Skeletal muscle tissue (tissue), 4 donors: ENCODE measurements around the gene FAM170A. TPM values are rescaled to one million over a fixed set of nuclear protein-coding genes. Genes with fewer than 3 reads are reported as not detected.

Experiments
- H3K27ac ChIP-seq: one replicate; pipeline ENCODE4 v1.7.0; 2013; ENCODE audit warnings: mild to moderate bottlenecking, low read depth, low read length, inconsistent platforms
- H3K27me3 ChIP-seq, 3 donors: one replicate each; pipeline ENCODE4 v1.7.0; 2013; ENCODE audit warnings: low read length in 3 of 3; ENCODE audit not compliant: control insufficient read depth in 3 of 3, insufficient read depth in 3 of 3
- H3K36me3 ChIP-seq, 3 donors: one replicate each; pipeline ENCODE4 v1.7.0; 2013; ENCODE audit warnings: low read length in 3 of 3; ENCODE audit not compliant: control insufficient read depth in 3 of 3, insufficient read depth in 3 of 3
- H3K4me1 ChIP-seq, 3 donors: one replicate each; pipeline ENCODE4 v1.7.0; 2013; ENCODE audit warnings: low read length in 3 of 3, mild to moderate bottlenecking in 3 of 3; ENCODE audit not compliant: control insufficient read depth in 3 of 3, insufficient read depth in 3 of 3
- H3K4me3 ChIP-seq, 3 donors: one replicate each; pipeline ENCODE4 v1.7.0; 2013; ENCODE audit warnings: low read length in 3 of 3
- H3K9ac ChIP-seq, 3 donors: one replicate each; pipeline ENCODE4 v1.7.0; 2013; ENCODE audit warnings: low read length in 3 of 3, mild to moderate bottlenecking in 3 of 3, moderate library complexity in 2 of 3, low read depth in 1 of 3
- H3K9me3 ChIP-seq, 3 donors: one replicate each; pipeline ENCODE4 v1.7.0; 2013; ENCODE audit warnings: low read length in 3 of 3; ENCODE audit not compliant: control insufficient read depth in 3 of 3
- total RNA-seq: library from RNA; depleted of rRNA; stranded (reverse); fragments of >200 nt; gene quantifications from one replicate; pipeline ENCODE4 v1.2.3, GENCODE V29; 2014
- donor health status: Osteomylitis.

Gene FAM170A
- total RNA-seq = not detected

- Histone ChIP-seq H3K9me3 (no peaks in the 10 kb centered on the region), H3K4me1 (no peaks in the 10 kb centered on the region), H3K36me3 (no peaks in the 10 kb centered on the region), H3K27ac (no peak within 1 kb of the TSS), H3K27me3 (no peaks in the 10 kb centered on the region), H3K4me3 (no peak within 1 kb of the TSS), H3K9ac (no peak within 1 kb of the TSS)
These were observed at the start of gene FAM170A for GRCh38 chr5:119629339-119629738. FAM170A (plus strand) TSS chr5:119629558; CDS start chr5:119629769, 211 bp downstream.

GRCh38 chr5:119582987-119583386 is 46.4 kb upstream of the FAM170A start:
- no peaks in the 10 kb centered on the region for H3K27me3 ChIP-seq
- H3K27ac ChIP-seq = no peak overlapping the region
- H3K4me3 ChIP-seq = no peak overlapping the region
- no peak overlapping the region for H3K9ac ChIP-seq
- H3K9me3 ChIP-seq = no peaks in the 10 kb centered on the region
- no peaks in the 10 kb centered on the region for H3K4me1 ChIP-seq
- no peaks in the 10 kb centered on the region for H3K36me3 ChIP-seq

DNA sequence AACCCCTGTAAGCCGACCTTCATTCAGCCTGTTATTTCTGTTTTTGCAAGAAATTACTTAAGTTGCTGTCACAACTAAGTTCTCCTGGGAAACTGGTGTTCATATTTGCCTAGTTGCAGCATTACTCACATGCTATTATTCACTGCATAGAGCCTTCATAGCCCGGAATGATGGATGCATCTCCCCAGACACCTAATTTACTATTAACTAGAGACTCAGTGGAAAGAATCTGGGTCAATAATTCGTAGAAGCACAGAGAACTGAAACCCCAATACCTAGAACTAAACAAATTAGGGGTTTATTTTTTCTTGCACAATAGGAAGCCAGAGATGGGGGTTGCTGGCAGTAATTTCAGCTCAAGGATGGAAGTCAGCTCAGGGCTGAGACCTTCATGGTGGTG is 45.7 kb upstream of the FAM170A start:
- no peak overlapping the region for H3K9ac ChIP-seq
- no peaks in the 10 kb centered on the region for H3K27me3 ChIP-seq
- H3K27ac ChIP-seq = no peak overlapping the region
- H3K9me3 ChIP-seq = no peaks in the 10 kb centered on the region
- no peak overlapping the region for H3K4me3 ChIP-seq
- H3K4me1 ChIP-seq = no peaks in the 10 kb centered on the region
- H3K36me3 ChIP-seq = no peaks in the 10 kb centered on the region

GRCh38 chr5:119596046-119596445 is 33.3 kb upstream of the FAM170A start:
- H3K27me3 ChIP-seq = no peaks in the 10 kb centered on the region
- no peak overlapping the region for H3K27ac ChIP-seq
- H3K36me3 ChIP-seq = no peaks in the 10 kb centered on the region
- H3K4me1 ChIP-seq = no peaks in the 10 kb centered on the region
- H3K4me3 ChIP-seq = no peak overlapping the region
- no peak overlapping the region for H3K9ac ChIP-seq
- peaks cover 0 to 2% (median 0%) of the 10 kb centered on the region in 3 donors for H3K9me3 ChIP-seq

GRCh38 chr5:119597728-119598298 is 31.5 kb upstream of the FAM170A start:
- no peaks in the 10 kb centered on the region for H3K36me3 ChIP-seq
- no peak overlapping the region for H3K27ac ChIP-seq
- H3K9ac ChIP-seq = no peak overlapping the region
- no peaks in the 10 kb centered on the region for H3K4me1 ChIP-seq
- no peak overlapping the region for H3K4me3 ChIP-seq
- peaks cover 0 to 2% (median 0%) of the 10 kb centered on the region in 3 donors for H3K9me3 ChIP-seq
- H3K27me3 ChIP-seq = no peaks in the 10 kb centered on the region

DNA sequence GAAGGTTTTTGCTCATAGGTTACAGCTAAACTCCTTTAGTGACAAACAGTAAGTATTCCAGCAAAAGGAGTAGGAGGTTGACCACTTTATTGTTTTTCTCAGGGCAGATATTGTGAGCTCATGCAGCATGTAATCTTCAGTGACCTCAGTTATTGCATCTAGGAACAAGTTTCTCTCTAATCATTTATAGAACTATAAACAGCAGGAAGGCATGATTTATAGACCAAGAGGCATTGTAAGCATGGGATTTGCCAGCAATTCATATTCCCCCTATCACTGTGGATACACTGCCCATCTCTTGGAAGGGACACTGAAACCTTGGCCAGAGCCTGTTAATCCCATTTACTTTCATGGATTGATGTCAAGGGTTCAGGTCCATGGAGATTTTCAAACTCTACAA is 15.4 kb upstream of the FAM170A start:
- Histone ChIP-seq H3K36me3 (no peaks in the 10 kb centered on the region), H3K9me3 (no peaks in the 10 kb centered on the region), H3K27me3 (no peaks in the 10 kb centered on the region), H3K9ac (no peak overlapping the region), H3K4me3 (no peak overlapping the region), H3K27ac (no peak overlapping the region), H3K4me1 (no peaks in the 10 kb centered on the region)

GRCh38 chr5:119614838-119615237 is 14.5 kb upstream of the FAM170A start:
- no peak overlapping the region for H3K9ac ChIP-seq
- H3K9me3 ChIP-seq = no peaks in the 10 kb centered on the region
- no peak overlapping the region for H3K27ac ChIP-seq
- no peaks in the 10 kb centered on the region for H3K4me1 ChIP-seq
- no peaks in the 10 kb centered on the region for H3K27me3 ChIP-seq
- no peaks in the 10 kb centered on the region for H3K36me3 ChIP-seq
- H3K4me3 ChIP-seq = no peak overlapping the region

DNA sequence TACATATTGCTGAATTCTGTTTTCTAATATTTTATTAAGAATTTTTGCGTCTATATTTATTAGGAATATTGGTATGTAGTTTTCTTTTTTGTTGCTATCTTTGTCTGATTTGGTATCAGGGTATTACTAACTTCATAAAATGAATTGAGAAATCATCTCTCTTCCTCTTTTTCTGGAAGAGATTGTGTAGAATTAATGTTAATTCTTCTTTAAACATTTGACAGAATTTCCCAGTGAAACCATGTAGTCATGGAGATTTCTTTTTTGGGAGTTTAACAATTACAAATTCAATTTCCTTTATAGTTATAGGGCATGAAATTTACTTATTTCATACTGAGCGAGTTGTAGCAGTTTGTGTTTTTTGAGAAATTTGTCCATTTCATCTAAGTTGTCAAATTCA is 3.3 kb upstream of the FAM170A start:
- no peaks in the 10 kb centered on the region for H3K36me3 ChIP-seq
- no peak overlapping the region for H3K4me3 ChIP-seq
- no peaks in the 10 kb centered on the region for H3K27me3 ChIP-seq
- H3K4me1 ChIP-seq = no peaks in the 10 kb centered on the region
- no peaks in the 10 kb centered on the region for H3K9me3 ChIP-seq
- H3K27ac ChIP-seq = no peak overlapping the region
- no peak overlapping the region for H3K9ac ChIP-seq

DNA sequence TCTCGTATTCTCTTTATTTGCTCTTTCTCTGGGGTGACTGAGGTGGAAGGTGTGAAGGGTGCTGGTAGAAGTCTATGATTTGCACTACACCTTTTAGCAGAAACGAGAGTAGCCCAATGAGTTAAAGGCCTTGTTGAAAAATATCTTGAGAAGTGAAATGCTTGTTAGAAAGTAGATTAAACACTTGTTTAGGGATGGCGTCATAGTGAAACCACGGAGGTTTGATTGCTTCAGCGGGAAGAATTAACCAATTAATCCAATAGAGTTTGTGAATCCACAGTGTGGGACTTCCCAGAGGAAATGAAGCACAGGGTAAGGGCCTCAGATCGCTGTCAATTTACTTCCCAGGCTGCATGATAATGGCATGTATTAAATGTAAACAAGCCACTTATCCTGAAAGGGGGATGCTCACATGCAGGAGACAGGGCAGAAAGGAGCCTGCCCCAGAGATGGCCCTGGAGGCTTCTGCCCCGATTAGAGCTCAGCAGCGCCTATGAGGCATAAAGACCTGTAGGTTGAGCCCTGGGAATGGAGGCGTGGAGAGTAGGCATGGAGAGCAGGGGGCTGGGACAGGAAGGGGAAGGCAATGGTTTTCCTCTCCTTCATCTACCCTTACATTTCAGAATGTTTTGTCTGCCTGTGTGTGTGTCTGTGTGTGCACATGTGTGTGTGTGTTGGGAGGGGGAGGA is 1.5 kb downstream of the FAM170A start:
- Histone ChIP-seq H3K36me3 (no peaks in the 10 kb centered on the region), H3K9me3 (no peaks in the 10 kb centered on the region), H3K27me3 (no peaks in the 10 kb centered on the region), H3K4me1 (no peaks in the 10 kb centered on the region), H3K4me3 (no peak overlapping the region), H3K9ac (no peak overlapping the region), H3K27ac (no peak overlapping the region)

- H3K27ac ChIP-seq = no peak overlapping the region
- H3K4me3 ChIP-seq = no peak overlapping the region
- no peaks in the 10 kb centered on the region for H3K27me3 ChIP-seq
- H3K4me1 ChIP-seq = no peaks in the 10 kb centered on the region
- H3K36me3 ChIP-seq = no peaks in the 10 kb centered on the region
- H3K9ac ChIP-seq = no peak overlapping the region
- no peaks in the 10 kb centered on the region for H3K9me3 ChIP-seq
These were observed 2.3 kb downstream of the FAM170A start for GRCh38 chr5:119631660-119632059.
